ENCODE measurements around the gene FOS.
"Not testable (repeated sequence)": the region's sequence is repeated elsewhere in the genome, so short reads cannot be mapped to it uniquely, and the experiment has no call there.

FOS gene

GRCh38 chr14:75277008-75277814 lies 1.4 kb upstream of the FOS start:
- no peak for DNase-seq (ENCODE audit: low read depth, low spot score)

- DNase-seq (ENCODE audit: low read depth, low spot score), result no peak
Observed at GRCh38 chr14:75277815-75278421, 710 bp upstream of the FOS start.

GRCh38 chr14:75279153-75279762 lies 630 bp downstream of the FOS start:
- no peak for DNase-seq (ENCODE audit: low read depth, low spot score)

- DNase-seq (ENCODE audit: low read depth, low spot score), result no peak
Observed at GRCh38 chr14:75279763-75280290, 1.2 kb downstream of the FOS start.

DNA sequence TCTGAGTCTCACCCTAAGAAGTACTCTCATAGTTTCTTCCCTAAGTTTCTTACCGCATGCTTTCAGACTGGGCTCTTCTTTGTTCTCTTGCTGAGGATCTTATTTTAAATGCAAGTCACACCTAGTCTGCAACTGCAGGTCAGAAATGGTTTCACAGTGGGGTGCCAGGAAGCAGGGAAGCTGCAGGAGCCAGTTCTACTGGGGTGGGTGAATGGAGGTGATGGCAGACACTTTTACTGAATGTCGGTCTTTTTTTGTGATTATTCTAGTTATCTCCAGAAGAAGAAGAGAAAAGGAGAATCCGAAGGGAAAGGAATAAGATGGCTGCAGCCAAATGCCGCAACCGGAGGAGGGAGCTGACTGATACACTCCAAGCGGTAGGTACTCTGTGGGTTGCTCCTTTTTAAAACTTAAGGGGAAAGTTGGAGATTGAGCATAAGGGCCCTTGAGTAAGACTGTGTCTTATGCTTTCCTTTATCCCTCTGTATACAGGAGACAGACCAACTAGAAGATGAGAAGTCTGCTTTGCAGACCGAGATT lies 1.7 kb downstream of the FOS start:
- DNase-seq (ENCODE audit: low read depth, low spot score), result no peak

GRCh38 chr14:75280831-75281653 lies 2.4 kb downstream of the FOS start:
- no peak for DNase-seq (ENCODE audit: low read depth, low spot score)

GRCh38 chr14:75281654-75282019 lies 3.0 kb downstream of the FOS start:
- DNase-seq (ENCODE audit: low read depth, low spot score), result no peak

- no peak for DNase-seq (ENCODE audit: low read depth, low spot score)
Observed at GRCh38 chr14:75282170-75282554, 3.5 kb downstream of the FOS start.

DNA sequence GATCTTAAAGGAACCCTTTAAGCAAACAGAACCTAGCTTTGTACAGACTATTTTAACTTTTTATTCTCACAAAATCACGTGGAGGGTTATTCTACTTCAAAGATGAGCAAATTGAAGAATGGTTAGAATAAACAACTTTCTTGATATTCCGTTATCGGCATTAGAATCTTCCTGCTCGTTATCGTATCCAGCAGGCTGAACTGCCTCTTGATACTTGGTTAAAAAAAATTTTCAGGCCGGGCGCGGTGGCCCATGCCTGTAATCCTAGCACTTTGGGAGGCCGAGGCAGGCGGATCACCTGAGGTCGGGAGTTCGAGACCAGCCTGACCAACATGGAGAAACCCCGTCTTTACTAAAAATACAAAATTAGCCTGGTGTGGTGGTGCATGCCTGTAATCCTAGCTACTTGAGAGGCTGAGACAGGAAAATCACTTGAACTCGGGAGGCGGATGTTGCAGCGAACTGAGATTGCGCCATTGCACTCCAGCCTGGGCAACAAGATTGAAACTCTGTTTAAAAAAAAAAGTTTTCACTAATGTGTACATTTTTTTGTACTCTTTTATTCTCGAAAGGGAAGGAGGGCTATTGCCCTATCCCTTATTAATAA lies 4.0 kb downstream of the FOS start:
- not testable (repeated sequence) for DNase-seq (ENCODE audit: low read depth, low spot score)

DNA sequence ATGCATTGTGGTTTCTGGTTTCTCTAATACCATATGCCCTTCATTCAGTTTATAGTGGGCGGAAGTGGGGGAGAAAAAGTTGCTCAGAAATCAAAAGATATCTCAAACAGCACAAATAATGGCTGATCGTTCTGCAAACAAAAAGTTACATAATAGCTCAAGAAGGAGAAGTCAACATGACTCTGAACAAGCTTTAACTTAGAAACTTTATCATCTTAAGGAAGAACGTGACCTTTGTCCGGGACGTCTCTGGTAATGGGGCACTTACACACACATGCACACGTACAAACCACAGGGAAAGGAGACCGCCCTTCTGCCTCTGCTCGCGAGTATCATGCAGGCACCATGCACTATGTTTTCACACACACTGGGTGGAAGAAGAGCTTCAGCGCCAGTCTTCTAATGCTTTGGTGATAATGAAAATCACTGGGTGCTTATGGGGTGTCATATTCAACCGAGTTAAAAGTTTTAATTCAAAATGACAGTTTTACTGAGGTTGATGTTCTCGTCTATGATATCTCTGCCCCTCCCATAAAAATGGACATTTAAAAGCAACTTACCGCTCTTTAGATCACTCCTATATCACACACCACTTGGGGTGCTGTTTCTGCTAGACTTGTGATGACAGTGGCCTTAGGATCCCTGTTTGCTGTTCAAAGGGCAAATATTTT lies 4.7 kb downstream of the FOS start:
- DNase-seq (ENCODE audit: low read depth, low spot score), result no peak

DNA sequence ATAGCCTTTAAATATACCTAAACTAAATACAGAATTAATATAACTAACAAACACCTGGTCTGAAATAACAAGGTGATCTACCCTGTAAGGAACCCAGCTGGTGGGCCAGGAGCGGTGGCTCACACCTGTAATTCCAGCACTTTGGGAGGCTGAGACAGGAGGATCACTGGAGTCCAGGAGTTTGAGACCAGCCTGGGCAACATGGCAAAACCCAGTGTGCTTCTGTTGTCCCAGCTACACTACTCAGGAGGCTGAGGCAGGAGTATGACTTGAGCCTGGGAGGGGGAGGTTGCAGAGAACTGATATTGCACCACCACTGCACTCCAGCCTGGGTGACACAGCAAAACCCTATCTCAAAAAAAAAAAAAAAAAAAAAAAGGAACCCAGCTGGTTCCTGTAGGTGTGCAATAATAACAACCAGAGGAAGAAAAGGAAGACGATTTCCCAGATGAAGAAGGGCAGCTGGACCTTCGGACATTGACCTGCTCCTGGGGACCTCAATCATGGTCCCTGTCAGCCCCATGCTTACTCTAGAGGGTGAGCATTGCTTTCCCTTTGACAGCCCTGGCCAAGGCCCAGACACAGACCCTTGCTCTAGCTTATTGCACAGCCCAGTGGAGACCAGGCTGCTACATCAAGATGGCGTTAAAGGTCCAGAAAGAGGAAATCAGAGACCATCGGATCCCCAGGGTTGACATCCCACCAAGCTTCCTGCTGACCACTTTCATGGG lies 5.4 kb downstream of the FOS start:
- DNase-seq (ENCODE audit: low read depth, low spot score), result no peak

GRCh38 chr14:75285331-75285730 lies 6.7 kb downstream of the FOS start:
- no peak for DNase-seq (ENCODE audit: low read depth, low spot score)

GRCh38 chr14:75286313-75286712 lies 7.7 kb downstream of the FOS start:
- no peak for DNase-seq (ENCODE audit: low read depth, low spot score)

- DNase-seq (ENCODE audit: low read depth, low spot score), result no peak
Observed at GRCh38 chr14:75289840-75290388, 11.3 kb downstream of the FOS start.

- no peak for DNase-seq (ENCODE audit: low read depth, low spot score)
Observed at GRCh38 chr14:75290851-75291250, 12.2 kb downstream of the FOS start.

DNA sequence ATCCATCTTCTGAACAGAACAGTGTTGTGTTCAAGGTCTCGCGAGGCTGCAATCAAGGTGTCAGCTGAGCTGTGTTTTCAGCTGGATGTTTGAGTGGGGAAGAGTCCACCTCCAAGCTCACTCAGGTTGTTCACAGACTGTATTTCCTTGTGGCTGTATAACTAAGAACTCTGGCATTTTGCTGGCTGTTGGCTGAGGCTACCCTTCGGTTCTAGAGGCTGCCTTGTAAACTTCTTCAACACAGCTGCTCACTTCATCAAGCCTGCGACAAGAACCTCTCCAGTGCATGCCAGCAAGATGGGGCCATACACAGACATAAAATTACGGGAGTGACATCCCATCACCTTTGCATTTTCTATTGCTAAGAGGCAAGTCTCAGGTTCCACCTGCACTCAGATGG lies 12.7 kb downstream of the FOS start:
- DNase-seq (ENCODE audit: low read depth, low spot score), result no peak

- no peak for DNase-seq (ENCODE audit: low read depth, low spot score)
Observed at GRCh38 chr14:75292101-75292563, 13.5 kb downstream of the FOS start.

GRCh38 chr14:75292886-75293285 lies 14.3 kb downstream of the FOS start:
- no peak for DNase-seq (ENCODE audit: low read depth, low spot score)

DNA sequence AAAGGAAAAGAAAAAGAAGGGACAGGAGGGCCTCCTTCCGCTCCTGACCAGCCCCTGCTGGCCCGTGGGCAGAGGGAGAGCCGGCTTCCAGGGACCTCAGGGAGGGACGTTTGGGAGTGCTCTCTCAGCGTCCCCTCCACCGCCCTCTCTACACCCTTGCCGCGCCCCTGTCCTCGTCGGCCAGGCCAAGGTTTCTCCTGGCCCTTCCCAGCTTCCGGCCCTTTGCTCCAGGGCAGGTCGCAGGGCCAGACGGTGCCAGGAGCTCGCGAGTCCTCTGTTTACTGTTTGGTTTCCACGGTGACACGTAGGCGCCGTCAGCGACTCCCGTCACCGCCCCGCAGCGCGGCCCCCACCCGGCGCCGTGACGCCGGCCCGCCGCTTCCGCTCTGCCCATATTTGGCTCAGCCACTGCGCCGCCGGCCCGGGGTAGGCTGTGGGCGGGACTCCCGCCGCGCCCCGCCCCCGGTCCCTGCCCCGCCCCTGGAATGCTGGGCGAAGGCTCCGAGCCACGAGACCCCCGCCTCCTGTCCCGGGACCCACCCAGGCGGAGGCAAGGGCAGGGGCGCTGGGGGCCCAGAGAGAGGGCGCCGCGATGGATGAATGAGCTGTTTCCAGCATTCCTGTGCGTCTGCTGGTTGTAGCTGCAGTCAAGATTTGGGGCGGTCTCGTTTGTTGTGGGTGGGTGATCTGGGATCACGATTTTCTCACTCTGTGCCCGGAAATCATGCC lies 15.5 kb downstream of the FOS start:
- DNase-seq (ENCODE audit: low read depth, low spot score), result peak; percentile 85

Measured in activated naive CD8-positive, alpha-beta T cell treated with anti-CD3 and anti-CD28 coated beads, Interleukin-2, amount 50 U/mL, for 16 hours (primary cell).